WTC11 (cell line): ENCODE results near the gene STXBP1. TPM values are rescaled to one million over a fixed set of nuclear protein-coding genes. Genes with fewer than 3 reads are reported as not detected.

Experiments used
- ATAC-seq: fragments of 200-7000 bp; cut with Tn5 transposase; 2 replicates; pipeline ENCODE4 v1.10.0; 2021; ENCODE audit warnings: mild to moderate bottlenecking, moderate library complexity
- CTCF ChIA-PET: fragments of 300-600 bp; sonication (Branson Sonifier 250); formaldehyde crosslinking; loops from one replicate; lab custom pipeline; 2021; ENCODE audit warnings: antibody characterized with exemption; lab: Charles Lee
- POLR2A ChIA-PET: fragments of 350-600 bp; sonication (Branson Sonifier 250); formaldehyde crosslinking; loops from one replicate; lab custom pipeline; 2021; ENCODE audit warnings: antibody characterized with exemption; lab: Charles Lee
- DNase-seq: peaks from one replicate; pipeline ENCODE4 v3.0.0; 2021; ENCODE audit warnings: low spot score
- H3K27ac Mint-ChIP-seq: 2 replicates; pipeline ENCODE4 v1.8.0; 2021; ENCODE audit warnings: mixed read lengths
- H3K27me3 Mint-ChIP-seq: 2 replicates; pipeline ENCODE4 v1.8.0; 2021; ENCODE audit warnings: low read depth, mild to moderate bottlenecking, moderate library complexity, mixed read lengths
- H3K36me3 Mint-ChIP-seq: 2 replicates; pipeline ENCODE4 v1.8.0; 2021; ENCODE audit warnings: mixed read lengths
- H3K4me1 Mint-ChIP-seq: 2 replicates; pipeline ENCODE4 v1.8.0; 2022; ENCODE audit warnings: mixed read lengths
- H3K4me3 Mint-ChIP-seq: 2 replicates; pipeline ENCODE4 v1.8.0; 2021; ENCODE audit warnings: mild to moderate bottlenecking, moderate library complexity, mixed read lengths
- H3K9me3 Mint-ChIP-seq: 2 replicates; pipeline ENCODE4 v1.8.0; 2021; ENCODE audit warnings: mixed read lengths
- CDX4 ChIP-seq: fragments of 250-450 bp; sonication (Bioruptor Pico); IDR thresholded peaks from 2 replicates; pipeline ENCODE4 v1.9.0; 2021; ENCODE audit warnings: moderate library complexity, mild to moderate bottlenecking, inconsistent platforms, borderline replicate concordance
- ELF4 ChIP-seq: sonication (generic); formaldehyde crosslinking; IDR thresholded peaks from 2 replicates; pipeline ENCODE4 v1.8.1; 2022; ENCODE audit warnings: low read depth, mild to moderate bottlenecking, moderate library complexity, missing genetic modification reagents
- EMX1 ChIP-seq: fragments of 250-450 bp; sonication (Bioruptor Pico); IDR thresholded peaks from 2 replicates; pipeline ENCODE4 v1.8.0; 2021; ENCODE audit warnings: mild to moderate bottlenecking
- ERG ChIP-seq: fragments of 250-450 bp; sonication (Bioruptor Pico); IDR thresholded peaks from 2 replicates; pipeline ENCODE4 v1.8.0; 2021; ENCODE audit warnings: mild to moderate bottlenecking
- JAZF1 ChIP-seq: fragments of 250-450 bp; sonication (Bioruptor Pico); IDR thresholded peaks from 2 replicates; pipeline ENCODE4 v1.9.0; 2021; ENCODE audit warnings: moderate library complexity, mild to moderate bottlenecking, inconsistent platforms
- NFE2L1 ChIP-seq: sonication (generic); formaldehyde crosslinking; IDR thresholded peaks from 2 replicates; pipeline ENCODE4 v1.8.1; 2023; ENCODE audit warnings: missing genetic modification reagents
- OVOL2 ChIP-seq: fragments of 250-450 bp; sonication (Bioruptor Pico); IDR thresholded peaks from 2 replicates; pipeline ENCODE4 v1.9.0; 2021; ENCODE audit warnings: mild to moderate bottlenecking, borderline replicate concordance
- PREB ChIP-seq: sonication (generic); formaldehyde crosslinking; IDR thresholded peaks from 2 replicates; pipeline ENCODE4 v1.8.1; 2022; ENCODE audit warnings: mild to moderate bottlenecking, missing genetic modification reagents, moderate library complexity, borderline replicate concordance
- RELA ChIP-seq: sonication (generic); formaldehyde crosslinking; IDR thresholded peaks from 2 replicates; pipeline ENCODE4 v1.8.1; 2022; ENCODE audit warnings: missing genetic modification reagents, mild to moderate bottlenecking, borderline replicate concordance
- SMAD4 ChIP-seq: sonication (generic); formaldehyde crosslinking; IDR thresholded peaks from 2 replicates; pipeline ENCODE4 v1.8.0; 2022; ENCODE audit warnings: mild to moderate bottlenecking, missing genetic modification reagents
- SP1 ChIP-seq: sonication (generic); formaldehyde crosslinking; conservative IDR thresholded peaks from 2 replicates; pipeline ENCODE4 v1.8.1; 2022; ENCODE audit warnings: missing genetic modification reagents
- ZNF138 ChIP-seq: sonication (generic); formaldehyde crosslinking; conservative IDR thresholded peaks from 2 replicates; pipeline ENCODE4 v1.8.1; 2022; ENCODE audit warnings: mild to moderate bottlenecking, moderate library complexity, missing genetic modification reagents
- ZNF396 ChIP-seq: fragments of 250-450 bp; sonication (Bioruptor Pico); IDR thresholded peaks from 2 replicates; pipeline ENCODE4 v1.8.0; 2021; ENCODE audit warnings: mild to moderate bottlenecking, moderate library complexity, borderline replicate concordance
- ZNF416 ChIP-seq: fragments of 250-450 bp; sonication (Bioruptor Pico); IDR thresholded peaks from 2 replicates; pipeline ENCODE4 v1.9.0; 2021; ENCODE audit warnings: mild to moderate bottlenecking, inconsistent platforms
- total RNA-seq: library from RNA; stranded (reverse); gene quantifications from 3 replicates; pipeline ENCODE4 v1.2.3, GENCODE V29; 2021
- TF ChIP-seq, protein P1 (sequence below): fragments of 200-600 bp; IDR thresholded peaks from 2 replicates; pipeline ENCODE4 v1.8.0; 2022; ENCODE audit warnings: antibody characterized with exemption
- TF ChIP-seq, protein P2 (sequence below): fragments of 250-450 bp; sonication (Bioruptor Pico); IDR thresholded peaks from 2 replicates; pipeline ENCODE4 v2.1.2; 2022; ENCODE audit warnings: mild to moderate bottlenecking, moderate library complexity
- TF ChIP-seq, protein P3 (sequence below): sonication (generic); formaldehyde crosslinking; IDR thresholded peaks from 2 replicates; pipeline ENCODE4 v1.8.1; 2023; ENCODE audit warnings: mild to moderate bottlenecking, missing genetic modification reagents, borderline replicate concordance
- TF ChIP-seq, protein P4 (sequence below): sonication (generic); formaldehyde crosslinking; IDR thresholded peaks from 2 replicates; pipeline ENCODE4 v1.8.1; 2022; ENCODE audit warnings: missing genetic modification reagents, borderline replicate concordance

STXBP1 gene
- total RNA-seq, 1 experiment from 2014 or later: 37.1 TPM

- H3K27ac Mint-ChIP-seq: peak overlapping the region; percentile 78
- CTCF ChIA-PET: interaction anchor here (0.5 to 2.1 kb wide), 8 partner anchors 13 to 101 kb away, joined by 3 to 15 read pairs (median 3); partner anchors contain the start of gene TOR2A
- ATAC-seq: no peak
- peaks cover 40% of the 10 kb centered on the region for H3K4me1 Mint-ChIP-seq
- TF ChIP-seq ELF4 (CRISPR knock-in tag) (no peak), EMX1 (CRISPR knock-in tag) (no peak), ZNF138 (CRISPR knock-in tag) (no peak), ZNF396 (CRISPR knock-in tag) (no peak), JAZF1 (CRISPR knock-in tag) (no peak), ZNF416 (CRISPR knock-in tag) (no peak), RELA (CRISPR knock-in tag) (no peak), SP1 (CRISPR knock-in tag) (no peak), OVOL2 (no peak), SMAD4 (CRISPR knock-in tag) (no peak), PREB (CRISPR knock-in tag) (no peak), ERG (CRISPR knock-in tag) (no peak), NFE2L1 (no peak), CDX4 (CRISPR knock-in tag) (no peak)
- TF ChIP-seq, protein P1, sequence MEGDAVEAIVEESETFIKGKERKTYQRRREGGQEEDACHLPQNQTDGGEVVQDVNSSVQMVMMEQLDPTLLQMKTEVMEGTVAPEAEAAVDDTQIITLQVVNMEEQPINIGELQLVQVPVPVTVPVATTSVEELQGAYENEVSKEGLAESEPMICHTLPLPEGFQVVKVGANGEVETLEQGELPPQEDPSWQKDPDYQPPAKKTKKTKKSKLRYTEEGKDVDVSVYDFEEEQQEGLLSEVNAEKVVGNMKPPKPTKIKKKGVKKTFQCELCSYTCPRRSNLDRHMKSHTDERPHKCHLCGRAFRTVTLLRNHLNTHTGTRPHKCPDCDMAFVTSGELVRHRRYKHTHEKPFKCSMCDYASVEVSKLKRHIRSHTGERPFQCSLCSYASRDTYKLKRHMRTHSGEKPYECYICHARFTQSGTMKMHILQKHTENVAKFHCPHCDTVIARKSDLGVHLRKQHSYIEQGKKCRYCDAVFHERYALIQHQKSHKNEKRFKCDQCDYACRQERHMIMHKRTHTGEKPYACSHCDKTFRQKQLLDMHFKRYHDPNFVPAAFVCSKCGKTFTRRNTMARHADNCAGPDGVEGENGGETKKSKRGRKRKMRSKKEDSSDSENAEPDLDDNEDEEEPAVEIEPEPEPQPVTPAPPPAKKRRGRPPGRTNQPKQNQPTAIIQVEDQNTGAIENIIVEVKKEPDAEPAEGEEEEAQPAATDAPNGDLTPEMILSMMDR: no peak
- TF ChIP-seq, protein P2, sequence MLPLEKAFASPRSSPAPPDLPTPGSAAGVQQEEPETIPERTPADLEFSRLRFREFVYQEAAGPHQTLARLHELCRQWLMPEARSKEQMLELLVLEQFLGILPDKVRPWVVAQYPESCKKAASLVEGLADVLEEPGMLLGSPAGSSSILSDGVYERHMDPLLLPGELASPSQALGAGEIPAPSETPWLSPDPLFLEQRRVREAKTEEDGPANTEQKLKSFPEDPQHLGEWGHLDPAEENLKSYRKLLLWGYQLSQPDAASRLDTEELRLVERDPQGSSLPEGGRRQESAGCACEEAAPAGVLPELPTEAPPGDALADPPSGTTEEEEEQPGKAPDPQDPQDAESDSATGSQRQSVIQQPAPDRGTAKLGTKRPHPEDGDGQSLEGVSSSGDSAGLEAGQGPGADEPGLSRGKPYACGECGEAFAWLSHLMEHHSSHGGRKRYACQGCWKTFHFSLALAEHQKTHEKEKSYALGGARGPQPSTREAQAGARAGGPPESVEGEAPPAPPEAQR (CRISPR knock-in tag): no peak
- TF ChIP-seq, protein P3, sequence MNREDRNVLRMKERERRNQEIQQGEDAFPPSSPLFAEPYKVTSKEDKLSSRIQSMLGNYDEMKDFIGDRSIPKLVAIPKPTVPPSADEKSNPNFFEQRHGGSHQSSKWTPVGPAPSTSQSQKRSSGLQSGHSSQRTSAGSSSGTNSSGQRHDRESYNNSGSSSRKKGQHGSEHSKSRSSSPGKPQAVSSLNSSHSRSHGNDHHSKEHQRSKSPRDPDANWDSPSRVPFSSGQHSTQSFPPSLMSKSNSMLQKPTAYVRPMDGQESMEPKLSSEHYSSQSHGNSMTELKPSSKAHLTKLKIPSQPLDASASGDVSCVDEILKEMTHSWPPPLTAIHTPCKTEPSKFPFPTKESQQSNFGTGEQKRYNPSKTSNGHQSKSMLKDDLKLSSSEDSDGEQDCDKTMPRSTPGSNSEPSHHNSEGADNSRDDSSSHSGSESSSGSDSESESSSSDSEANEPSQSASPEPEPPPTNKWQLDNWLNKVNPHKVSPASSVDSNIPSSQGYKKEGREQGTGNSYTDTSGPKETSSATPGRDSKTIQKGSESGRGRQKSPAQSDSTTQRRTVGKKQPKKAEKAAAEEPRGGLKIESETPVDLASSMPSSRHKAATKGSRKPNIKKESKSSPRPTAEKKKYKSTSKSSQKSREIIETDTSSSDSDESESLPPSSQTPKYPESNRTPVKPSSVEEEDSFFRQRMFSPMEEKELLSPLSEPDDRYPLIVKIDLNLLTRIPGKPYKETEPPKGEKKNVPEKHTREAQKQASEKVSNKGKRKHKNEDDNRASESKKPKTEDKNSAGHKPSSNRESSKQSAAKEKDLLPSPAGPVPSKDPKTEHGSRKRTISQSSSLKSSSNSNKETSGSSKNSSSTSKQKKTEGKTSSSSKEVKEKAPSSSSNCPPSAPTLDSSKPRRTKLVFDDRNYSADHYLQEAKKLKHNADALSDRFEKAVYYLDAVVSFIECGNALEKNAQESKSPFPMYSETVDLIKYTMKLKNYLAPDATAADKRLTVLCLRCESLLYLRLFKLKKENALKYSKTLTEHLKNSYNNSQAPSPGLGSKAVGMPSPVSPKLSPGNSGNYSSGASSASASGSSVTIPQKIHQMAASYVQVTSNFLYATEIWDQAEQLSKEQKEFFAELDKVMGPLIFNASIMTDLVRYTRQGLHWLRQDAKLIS: no peak
- TF ChIP-seq, protein P4, sequence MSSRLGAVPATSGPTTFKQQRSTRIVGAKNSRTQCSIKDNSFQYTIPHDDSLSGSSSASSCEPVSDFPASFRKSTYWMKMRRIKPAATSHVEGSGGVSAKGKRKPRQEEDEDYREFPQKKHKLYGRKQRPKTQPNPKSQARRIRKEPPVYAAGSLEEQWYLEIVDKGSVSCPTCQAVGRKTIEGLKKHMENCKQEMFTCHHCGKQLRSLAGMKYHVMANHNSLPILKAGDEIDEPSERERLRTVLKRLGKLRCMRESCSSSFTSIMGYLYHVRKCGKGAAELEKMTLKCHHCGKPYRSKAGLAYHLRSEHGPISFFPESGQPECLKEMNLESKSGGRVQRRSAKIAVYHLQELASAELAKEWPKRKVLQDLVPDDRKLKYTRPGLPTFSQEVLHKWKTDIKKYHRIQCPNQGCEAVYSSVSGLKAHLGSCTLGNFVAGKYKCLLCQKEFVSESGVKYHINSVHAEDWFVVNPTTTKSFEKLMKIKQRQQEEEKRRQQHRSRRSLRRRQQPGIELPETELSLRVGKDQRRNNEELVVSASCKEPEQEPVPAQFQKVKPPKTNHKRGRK (CRISPR knock-in tag): no peak
- TF ChIP-seq, all 79 proteins: peak for 0
- POLR2A ChIA-PET: interaction anchor here (1.2 kb wide), 1 partner anchor 12 kb away, joined by 3 read pairs; no protein-coding TSS in a partner anchor
- no peak for DNase-seq
- Mint-ChIP-seq H3K27me3 (no peaks in the 10 kb centered on the region), H3K36me3 (no peaks in the 10 kb centered on the region), H3K4me3 (no peak overlapping the region), H3K9me3 (no peaks in the 10 kb centered on the region)
These were observed 21.3 kb downstream of the STXBP1 start for GRCh38 chr9:127633216-127633862.
